ENCODE measurements around the gene HCAR1.
A peak's percentile ranks its signal among the peaks of the same experiment; 100 is the strongest.
"Not testable (repeated sequence)": the region's sequence is repeated elsewhere in the genome, so short reads cannot be mapped to it uniquely, and the experiment has no call there.

HCAR1 gene

DNA sequence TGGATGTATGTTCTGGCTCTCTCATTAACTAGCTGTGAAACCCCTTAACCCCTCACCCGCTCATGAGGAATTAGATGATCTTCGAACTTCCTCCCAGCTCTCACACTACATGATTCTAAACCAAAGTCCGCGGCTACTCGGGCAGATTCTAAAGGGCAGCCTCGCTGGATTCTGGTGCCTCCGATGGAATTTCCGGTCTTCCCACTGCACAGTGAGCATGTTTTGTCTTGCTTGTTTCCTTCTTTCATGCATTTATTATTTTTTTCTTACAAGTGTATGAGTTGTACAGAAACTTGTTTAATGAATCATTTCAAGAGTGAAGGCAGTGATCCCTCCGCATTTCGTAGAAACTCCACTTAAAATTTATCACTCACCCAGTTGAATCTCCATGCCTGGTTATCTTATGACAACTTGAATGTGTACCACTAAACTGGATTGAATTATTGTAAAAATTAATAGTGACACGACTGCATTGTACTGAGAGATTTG is 9.5 kb downstream of the HCAR1 start:
- no peak for DNase-seq (ENCODE audit: low read depth)

DNA sequence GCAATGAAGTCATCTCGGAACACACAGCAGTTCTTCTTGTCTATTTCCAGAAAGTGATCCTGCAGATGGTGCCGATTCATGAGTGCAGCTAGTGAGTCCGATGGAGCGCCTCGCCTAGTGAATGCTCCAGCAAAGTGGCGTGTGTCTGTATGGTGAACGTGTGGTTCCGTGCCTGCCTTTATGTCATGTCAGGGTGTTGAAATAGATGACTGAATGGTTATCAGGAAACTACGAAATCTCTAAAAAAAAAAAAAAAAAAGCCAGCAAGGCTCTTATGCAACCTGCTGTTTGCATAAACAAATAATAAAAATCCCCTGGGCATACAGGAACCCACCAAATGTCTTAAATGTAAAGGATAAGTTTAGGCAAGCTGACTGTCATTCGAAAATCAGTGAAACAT is 14.0 kb downstream of the HCAR1 start, which contains the start of gene HCAR3:
HCAR3 (minus strand) TSS at position 154 of the 400 bp plus-strand sequence; CDS start at position 80, 74 bp downstream.
- DNase-seq (ENCODE audit: low read depth) = not testable (repeated sequence)

DNA sequence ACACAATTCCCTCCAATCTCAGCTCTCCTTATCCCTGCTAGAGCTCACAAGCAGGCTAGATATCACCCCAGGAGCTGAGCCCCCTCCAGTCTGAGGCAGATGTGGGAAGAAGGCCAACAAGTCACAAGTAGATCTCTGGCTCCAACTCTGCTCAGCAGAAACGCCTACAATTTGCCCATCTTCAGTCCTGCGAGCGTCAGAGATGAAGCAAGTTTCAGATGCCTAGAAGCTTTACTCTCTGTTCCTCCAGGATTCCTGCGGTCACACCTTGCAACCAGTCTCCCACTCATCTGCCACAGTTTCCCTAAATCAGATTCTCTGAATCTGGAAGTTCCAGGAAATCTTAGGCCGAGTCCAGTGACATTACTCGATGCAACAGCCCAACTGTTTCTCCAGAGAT is 15.4 kb downstream of the HCAR1 start:
- DNase-seq (ENCODE audit: low read depth) = not testable (repeated sequence)

DNA sequence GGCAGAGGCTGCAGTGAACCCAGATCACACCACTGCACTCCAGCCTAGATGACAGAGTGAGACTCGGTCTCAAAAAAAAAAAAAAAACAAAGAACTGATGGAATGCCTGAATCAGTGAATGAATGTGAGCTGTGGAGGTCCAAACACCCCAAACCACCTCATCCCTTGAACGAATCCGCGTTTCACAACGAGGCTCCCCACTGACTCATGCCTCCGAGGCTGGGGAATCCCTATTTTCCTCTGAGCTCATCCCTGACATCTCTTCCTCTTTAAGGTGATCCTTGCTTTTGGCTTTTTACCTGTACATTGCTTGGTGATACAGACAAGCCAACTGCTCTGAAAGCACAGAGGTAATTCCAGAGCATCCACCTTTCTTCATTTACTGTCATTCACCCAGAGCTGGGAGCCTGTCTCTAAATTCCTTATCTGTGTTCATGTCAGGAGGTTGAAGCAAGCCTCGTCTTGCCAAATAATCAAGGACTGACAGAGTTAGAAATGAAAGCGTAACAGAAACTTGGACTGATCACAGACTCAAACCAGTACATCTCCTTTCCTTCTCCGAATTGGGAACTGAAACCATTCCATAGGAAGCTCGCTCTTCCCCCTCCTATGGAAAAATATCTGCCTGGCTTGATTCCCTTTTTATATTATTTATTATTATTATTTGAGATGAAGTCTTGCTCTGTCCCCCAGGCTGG is 17.0 kb downstream of the HCAR1 start:
- DNase-seq (ENCODE audit: low read depth) = not testable (repeated sequence)

DNA sequence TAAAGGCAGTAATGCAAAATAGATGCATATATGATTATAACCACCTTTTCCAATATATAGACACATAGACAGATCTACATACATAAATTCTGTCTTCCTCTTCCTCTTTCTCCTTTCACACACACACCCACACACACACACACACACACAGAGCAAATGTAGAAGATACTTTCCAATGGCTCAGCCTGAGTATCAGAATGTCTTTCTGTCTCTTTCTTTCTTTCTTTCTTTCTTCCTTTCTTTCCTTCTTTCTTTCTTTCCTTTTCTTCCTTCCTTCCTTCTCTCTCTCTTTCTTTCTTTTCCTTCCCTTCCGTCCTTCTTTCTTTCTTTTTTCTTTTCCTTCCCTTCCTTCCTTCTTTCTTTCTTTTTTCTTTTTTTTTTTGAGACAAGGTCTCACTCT is 19.4 kb downstream of the HCAR1 start:
- DNase-seq (ENCODE audit: low read depth) = not testable (repeated sequence)

DNA sequence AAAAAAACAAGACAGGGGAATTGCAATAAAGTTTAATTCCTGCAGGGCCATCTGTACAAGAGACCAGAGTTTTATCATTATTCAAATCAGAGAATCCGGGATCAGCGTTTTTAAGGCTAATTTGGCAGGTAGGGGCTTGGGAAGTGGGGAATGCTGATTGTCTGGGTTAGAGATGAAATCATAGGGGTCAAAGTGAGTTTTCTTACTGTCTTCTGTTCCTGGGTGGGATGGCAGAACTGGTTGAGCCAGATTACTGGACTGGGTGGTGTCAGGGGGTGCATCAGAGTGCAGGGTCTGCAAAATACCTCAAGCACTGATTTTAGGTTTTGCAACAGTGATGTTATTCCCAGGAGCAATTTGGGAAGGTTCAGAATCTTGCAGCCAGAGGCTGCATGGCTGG is 20.3 kb downstream of the HCAR1 start:
- DNase-seq (ENCODE audit: low read depth) = not testable (repeated sequence)

DNA sequence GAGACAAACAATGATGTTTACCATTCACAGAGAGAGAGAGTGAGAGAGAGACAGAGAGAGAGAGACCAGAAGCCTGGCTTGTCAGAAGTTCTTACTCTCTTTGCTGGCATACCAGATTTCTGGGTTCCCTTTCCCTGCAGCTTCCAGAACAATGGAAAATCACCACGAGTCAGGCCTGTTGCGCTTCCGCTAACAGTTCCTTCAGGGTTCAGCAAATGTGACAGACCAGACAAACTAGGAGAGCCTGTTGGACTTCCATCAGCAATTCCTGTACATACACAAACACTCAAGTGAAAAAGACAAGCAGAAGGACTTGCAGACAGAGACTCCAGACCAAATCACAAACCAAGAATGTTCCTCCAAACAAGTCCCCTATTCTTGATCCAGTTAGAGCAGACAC is 21.4 kb downstream of the HCAR1 start:
- DNase-seq (ENCODE audit: low read depth) = not testable (repeated sequence)

DNA sequence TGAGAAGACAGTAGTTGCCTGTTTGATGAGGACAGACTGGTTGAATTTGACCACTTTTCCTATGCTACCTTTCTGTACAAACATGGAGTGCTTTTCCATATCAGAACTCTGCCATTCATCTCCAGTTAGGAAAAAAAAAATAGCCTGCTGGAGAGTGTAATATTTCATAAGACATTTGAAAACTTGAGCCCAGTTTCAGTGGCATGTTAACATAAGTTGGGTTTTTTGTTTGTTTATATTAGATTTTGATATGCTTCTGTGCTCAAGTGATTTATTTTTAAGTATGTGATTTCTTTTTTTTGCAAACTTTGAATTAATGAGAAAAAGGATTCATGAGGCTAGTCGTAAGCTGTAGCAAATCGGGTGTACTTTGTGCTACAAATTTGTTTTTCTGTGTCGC is 26.8 kb downstream of the HCAR1 start:
- DNase-seq (ENCODE audit: low read depth) = not testable (repeated sequence)

DNA sequence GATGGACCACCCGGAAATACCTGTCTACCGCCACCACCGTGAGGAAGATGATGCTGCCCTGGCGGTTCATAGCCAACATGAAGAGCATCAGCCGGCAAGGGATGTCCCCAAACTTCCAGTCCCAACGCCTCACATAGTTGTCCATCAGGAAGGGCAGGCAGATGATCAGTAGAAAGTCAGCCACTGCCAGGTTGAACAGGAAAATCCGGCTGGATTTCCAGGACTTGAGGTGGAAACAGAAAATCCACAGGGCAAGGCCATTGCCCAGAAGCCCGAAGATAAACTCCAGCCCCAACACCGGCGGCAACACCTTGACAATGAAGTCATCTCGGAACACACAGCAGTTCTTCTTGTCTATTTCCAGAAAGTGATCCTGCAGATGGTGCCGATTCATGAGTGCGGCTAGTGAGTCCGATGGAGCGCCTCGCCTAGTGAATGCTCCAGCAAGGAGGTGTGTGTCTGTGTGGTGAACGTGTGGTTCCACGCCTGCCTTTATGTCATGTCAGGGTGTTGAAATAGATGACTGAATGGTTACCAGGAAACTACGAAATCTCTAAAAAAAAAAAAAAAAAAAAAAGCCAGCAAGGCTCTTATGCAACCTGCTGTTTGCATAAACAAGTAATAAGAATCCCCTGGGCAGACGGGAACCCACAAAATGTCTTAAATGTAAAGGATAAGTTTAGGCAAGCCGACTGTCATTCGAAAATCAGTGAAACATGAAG is 27.6 kb downstream of the HCAR1 start, which contains the start of gene HCAR2:
HCAR2 (minus strand) TSS at position 468 of the 722 bp plus-strand sequence; CDS start at position 394, 74 bp downstream.
- not testable (repeated sequence) for DNase-seq (ENCODE audit: low read depth)

DNA sequence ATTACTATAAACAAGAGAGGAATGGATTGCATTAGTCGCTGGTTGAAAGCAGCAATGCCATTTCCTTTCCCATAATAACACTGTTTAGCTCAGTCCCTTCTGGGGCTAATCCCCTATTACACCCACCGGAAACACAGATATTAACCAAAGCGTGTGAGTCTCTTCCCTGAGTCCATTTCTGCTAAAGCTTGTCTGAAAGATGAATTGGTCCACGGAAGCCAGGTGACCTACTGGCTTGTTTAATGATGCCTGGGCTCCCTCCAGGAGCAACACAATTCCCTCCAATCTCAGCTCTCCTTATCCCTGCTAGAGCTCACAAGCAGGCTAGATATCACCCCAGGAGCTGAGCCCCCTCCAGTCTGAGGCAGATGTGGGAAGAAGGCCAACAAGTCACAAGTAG is 29.2 kb downstream of the HCAR1 start:
- not testable (repeated sequence) for DNase-seq (ENCODE audit: low read depth)

DNA sequence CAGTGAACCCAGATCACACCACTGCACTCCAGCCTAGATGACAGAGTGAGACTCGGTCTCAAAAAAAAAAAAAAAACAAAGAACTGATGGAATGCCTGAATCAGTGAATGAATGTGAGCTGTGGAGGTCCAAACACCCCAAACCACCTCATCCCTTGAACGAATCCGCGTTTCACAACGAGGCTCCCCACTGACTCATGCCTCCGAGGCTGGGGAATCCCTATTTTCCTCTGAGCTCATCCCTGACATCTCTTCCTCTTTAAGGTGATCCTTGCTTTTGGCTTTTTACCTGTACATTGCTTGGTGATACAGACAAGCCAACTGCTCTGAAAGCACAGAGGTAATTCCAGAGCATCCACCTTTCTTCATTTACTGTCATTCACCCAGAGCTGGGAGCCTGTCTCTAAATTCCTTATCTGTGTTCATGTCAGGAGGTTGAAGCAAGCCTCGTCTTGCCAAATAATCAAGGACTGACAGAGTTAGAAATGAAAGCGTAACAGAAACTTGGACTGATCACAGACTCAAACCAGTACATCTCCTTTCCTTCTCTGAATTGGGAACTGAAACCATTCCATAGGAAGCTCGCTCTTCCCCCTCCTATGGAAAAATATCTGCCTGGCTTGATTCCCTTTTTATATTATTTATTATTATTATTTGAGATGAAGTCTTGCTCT is 30.5 kb downstream of the HCAR1 start:
- DNase-seq (ENCODE audit: low read depth) = not testable (repeated sequence)

DNA sequence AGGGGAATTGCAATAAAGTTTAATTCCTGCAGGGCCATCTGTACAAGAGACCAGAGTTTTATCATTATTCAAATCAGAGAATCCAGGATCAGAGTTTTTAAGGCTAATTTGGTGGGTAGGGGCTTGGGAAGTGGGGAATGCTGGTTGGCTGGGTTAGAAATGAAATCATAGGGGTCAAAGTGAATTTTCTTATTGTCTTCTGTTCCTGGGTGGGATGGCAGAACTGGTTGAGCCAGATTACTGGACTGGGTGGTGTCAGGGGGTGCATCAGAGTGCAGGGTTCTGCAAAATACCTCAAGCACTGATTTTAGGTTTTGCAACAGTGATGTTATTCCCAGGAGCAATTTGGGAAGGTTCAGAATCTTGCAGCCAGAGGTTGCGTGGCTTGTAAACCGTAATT is 33.7 kb downstream of the HCAR1 start:
- DNase-seq (ENCODE audit: low read depth) = not testable (repeated sequence)

DNA sequence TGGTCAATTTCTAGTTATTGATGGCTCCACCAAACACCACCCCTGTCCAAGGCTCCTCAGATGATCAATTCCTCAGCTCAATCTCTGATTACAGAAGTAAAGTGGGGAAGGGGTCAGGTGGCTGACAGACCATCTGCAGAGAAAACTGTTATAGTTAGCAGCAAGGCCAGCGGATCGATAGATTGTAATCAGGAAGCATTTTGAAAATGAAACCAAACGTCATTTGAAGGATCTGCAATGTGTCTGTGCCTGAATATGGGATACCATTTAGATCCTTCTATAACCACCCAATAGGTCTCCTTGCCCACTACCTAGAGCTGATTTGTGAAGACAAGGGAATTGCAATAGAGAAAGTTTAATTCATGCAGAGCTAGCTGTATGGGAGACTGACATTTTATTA is 39.1 kb downstream of the HCAR1 start:
- no peak for DNase-seq (ENCODE audit: low read depth)

DNA sequence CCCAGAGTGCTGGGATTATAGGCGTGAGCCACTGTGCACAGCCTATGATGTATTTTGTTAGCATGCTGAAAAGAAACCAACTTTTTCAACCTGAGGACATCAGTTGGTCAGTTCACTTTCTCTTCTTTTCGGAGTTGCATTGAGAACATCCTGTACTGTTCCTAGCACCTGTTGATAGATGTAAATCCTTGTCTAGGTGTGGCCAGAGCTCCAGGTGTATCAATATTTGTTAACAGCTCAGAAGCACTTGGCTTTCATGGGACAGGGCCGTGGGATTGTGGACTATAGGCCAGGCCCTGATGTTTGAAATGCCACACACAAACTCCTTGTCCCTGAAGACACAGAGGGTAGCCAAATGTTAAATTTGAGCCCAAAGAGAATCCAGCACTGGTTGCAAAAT is 42.4 kb downstream of the HCAR1 start:
- no peak for DNase-seq (ENCODE audit: low read depth)

DNA sequence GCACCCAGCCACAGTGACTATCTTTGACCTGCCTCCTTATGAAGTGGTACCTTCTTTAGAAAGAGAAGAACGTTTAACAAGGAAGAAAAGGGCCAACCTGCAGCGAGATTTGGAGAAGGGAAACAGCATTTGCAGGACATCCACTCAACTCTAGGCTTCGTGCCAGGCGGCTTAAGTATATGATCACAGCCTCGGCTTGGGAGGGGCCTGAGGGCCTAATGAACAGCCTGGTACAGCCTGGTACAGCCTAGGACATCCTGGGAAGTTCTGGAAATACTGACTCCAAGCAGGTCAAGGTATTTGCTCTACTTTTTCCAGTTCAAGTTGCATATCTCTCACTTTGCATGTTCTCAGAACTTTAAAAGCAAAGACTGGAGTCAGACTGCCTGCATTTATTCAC is 43.6 kb downstream of the HCAR1 start:
- no peak for DNase-seq (ENCODE audit: low read depth)

DNA sequence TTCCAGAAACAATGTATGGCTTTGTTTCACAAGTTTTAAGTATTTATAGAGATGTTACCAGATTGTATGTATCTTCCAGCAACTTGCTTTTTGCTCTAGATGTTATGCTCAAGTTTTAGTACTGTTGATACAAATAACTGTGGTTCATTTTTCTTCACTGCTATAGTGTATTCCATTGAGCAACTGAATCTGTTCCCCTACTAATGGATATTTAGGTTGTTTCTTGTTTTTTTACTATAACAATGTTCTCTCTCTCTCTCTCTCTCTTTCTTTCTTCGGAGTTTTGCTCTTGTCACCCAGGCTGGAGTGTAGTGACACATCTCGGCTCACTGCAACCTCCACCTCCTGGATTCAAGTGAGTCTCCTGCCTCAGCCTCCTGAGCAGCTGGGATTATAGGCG is 44.1 kb downstream of the HCAR1 start:
- no peak for DNase-seq (ENCODE audit: low read depth)

DNA sequence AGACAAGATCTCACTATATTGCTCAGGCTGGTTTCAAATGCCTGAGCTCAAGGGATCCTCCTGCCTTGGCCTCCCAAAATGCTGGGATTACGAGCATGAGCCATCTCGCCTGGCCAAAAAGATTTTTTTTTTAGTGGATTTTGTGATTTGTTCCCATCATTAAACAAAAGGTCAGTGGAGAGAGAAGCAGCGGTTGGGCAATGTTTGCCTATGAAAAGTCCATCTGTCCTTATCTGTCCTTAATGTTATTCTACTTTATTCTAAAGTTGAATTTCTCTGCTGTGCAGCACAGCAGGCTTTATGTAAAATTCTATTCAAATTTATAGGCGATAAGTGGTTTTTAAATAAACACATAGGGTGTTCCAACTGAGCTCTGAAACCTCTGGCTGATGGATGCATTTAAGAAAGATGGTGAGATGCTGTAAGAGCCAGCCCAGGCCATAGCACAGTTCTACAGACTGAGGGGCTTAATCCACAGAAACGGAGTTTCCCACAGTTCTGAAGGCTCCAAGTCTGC is 46.3 kb downstream of the HCAR1 start:
- DNase-seq (ENCODE audit: low read depth) = no peak

DNA sequence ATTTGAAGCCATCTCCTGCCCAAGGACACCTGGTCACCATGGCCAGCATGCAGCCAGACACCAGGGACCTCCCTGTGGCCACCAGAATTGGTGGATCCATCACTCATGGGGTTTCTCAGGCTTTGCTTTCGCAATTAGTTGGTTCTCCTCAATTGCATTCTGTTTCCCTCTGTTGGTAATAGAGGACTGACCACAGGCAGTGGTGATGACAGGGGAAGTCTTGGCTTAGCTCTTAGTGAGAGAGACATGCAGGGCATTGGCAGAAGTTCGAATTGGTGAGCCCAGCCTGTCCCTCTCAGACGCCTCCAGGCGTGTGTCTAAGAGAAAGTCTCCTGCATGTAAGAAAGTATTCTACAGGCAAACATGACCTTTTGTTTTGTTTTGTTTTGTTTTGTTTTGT is 48.8 kb downstream of the HCAR1 start:
- peak; percentile 48 for DNase-seq (ENCODE audit: low read depth)

DNA sequence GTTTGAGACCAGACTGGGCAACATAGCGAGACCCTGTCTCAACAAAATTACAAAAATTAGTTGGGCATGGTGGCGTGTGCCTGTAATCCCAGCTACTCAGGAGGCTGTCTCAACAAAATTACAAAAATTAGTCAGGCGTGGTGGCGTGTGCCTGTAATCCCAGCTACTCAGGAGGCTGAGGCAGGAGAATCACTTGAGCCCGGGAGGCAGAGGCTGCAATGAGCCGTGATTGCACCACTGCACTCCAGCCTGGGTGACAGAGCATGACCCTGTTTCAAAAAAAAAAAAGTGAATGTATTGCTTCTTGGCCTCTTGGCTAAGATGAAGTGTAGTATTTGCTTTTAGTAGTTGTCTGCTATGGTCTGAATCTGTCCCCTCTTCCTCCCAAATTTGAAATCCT is 49.7 kb downstream of the HCAR1 start:
- not testable (repeated sequence) for DNase-seq (ENCODE audit: low read depth)

DNA sequence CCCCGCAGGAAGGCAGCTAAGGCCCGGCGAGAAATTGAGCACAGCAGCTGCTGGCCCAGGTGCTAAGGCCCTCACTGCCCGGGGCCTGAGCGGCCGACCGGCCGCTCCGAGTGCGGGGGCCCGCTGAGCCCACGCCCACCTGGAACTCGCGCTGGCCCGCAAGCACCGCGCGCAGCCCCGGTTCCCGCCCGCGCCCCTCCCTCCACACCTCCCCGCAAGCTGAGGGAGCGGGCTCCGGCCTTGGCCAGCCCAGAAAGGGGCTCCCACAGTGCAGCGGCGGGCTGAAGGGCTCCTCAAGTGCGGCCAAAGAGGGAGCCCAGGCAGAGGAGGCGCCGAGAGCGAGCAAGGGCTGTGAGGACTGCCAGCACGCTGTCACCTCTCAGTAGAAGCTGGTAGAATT is 53.9 kb downstream of the HCAR1 start:
- not testable (repeated sequence) for DNase-seq (ENCODE audit: low read depth)

All from GM04504 (cell line).